LNCAP (cell line): ENCODE data around the gene FFAR3.

Experiments used
- CTCF ChIP-seq: fragments of 450-650 bp; IDR thresholded peaks from 2 replicates; pipeline ENCODE4 v1.5.1; 2017; ENCODE audit warnings: mild to moderate bottlenecking

The FFAR3 gene

DNA sequence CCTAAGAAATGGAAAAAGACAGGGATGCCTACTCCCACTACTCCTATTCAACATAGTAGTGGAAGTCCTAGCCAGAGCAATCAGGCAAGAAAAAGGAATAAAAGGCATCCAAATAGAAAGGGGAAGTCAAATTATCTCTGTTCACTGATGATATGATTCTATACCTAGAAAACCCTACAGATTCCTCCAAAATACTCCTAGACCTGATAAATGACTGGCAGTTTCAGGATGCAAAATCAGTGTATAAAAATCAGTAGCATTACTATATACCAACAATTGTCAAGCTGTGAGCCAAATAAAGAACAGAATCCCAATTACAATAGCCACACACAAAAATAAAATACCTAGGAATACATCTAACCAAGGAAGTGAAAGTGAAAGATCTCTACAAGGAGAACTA lies 11.3 kb downstream of the FFAR3 start:
- TF ChIP-seq CTCF: no peak

DNA sequence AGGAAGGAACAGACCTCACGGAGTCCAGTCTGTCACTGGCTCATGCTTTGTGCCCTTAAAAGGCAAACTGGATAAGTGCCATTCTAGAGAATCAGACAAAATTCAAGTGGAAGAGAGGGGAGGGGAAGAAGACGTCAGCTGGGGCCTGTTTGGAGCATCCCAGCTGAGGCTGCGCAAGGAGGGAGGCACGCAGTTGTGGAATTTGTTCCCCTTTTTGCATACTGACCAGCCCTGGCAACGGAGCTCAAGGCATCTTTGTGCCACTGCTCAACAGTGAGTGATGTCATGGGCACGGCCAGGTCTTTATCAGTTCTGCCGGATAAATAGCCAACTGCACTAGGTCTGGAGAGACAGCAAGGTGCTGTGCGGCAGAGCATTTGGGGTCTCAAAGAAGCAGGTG lies 12.5 kb downstream of the FFAR3 start, which contains the start of gene GPR42:
GPR42 (plus strand) TSS at position 347 of the 400 bp plus-strand sequence. CDS start 292 bp downstream, outside the sequence.
- no peak for TF ChIP-seq CTCF

- TF ChIP-seq CTCF: no peak
These were observed 15.2 kb downstream of the FFAR3 start for GRCh38 chr19:35373492-35373891.

GRCh38 chr19:35375505-35376307 lies 17.4 kb downstream of the FFAR3 start:
- no peak for TF ChIP-seq CTCF

GRCh38 chr19:35377656-35378055 lies 19.4 kb downstream of the FFAR3 start:
- no peak for TF ChIP-seq CTCF

DNA sequence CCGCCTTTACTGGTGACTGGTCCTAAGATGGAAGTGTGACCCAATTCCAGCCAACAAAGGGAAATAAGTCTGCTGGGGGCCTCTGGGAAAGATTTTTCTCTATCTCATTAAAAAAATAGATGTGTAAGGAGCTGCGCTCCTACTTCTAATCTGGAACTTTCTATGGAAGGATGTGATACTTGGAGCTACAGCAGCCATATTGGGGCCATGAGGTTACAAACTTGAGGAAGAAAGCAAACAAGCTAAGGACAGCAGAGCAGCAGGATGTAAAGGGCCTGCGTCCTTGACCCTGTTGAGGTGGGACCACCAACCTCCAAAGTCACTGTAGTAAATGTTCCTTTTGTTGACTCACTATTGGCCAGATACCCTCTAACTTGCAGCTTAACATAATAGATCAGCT lies 20.1 kb downstream of the FFAR3 start:
- no peak for TF ChIP-seq CTCF

DNA sequence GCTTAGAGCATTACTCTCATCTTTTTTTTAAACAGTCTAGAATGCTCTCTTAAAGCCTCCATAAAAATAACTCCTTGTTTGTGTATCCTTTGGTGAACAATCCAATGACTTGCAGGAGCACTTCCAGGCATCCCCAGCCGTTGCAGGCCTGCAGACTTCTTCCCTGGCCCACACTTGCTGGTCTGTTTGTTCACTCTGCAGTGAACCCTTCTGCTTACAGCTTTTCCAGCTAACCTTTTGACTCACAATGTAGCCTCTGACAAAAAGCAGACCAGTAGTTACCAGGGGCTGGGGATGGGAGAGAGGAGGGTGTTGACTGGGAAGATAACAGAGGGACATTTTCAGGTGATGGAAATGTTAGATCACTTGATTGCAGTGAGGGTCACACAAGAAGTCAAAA lies 21.7 kb downstream of the FFAR3 start:
- no peak for TF ChIP-seq CTCF
